ENCODE results near the gene HNRNPH2. TPM values are rescaled to one million over a fixed set of nuclear protein-coding genes. Genes with fewer than 3 reads are reported as not detected.

Gene HNRNPH2
- total and polyA plus RNA-seq, 9 of the 15 experiments (the other 6 are each of a cell fraction or from before 2014, with no cell fraction given) = 40.0 to 130 (median 60.3) TPM

- TF ChIP-seq GTF2E2 (tag; IDR thresholded peaks at IDR 0.05) = peak; percentile 93
- TF ChIP-seq EGR1 (conservative IDR thresholded peaks at IDR 0.05) = peak; percentile 36
- no peak for TF ChIP-seq ZNF695 (CRISPR knock-in tag; IDR thresholded peaks at IDR 0.05)
- TF ChIP-seq AFF1 (IDR thresholded peaks at IDR 0.05; ENCODE audit: low read depth in 1 of 2, partially characterized antibody in 2 of 2) = no peak
- TF ChIP-seq ZNF395 (CRISPR knock-in tag; IDR thresholded peaks at IDR 0.05) = no peak
- TF ChIP-seq NFATC3 (IDR thresholded peaks at IDR 0.05) = no peak
- no peak for TF ChIP-seq BHLHE40 (IDR thresholded peaks at IDR 0.05; ENCODE audit: low read length)
- no peak for TF ChIP-seq ERF (CRISPR knock-in tag; IDR thresholded peaks at IDR 0.05)
- peak; percentile 38 for TF ChIP-seq TEAD4 (IDR thresholded peaks at IDR 0.05; ENCODE audit: low read length)
- TF ChIP-seq TEAD4 (CRISPR knock-in tag; IDR thresholded peaks at IDR 0.05; ENCODE audit: borderline replicate concordance) = no peak
- no peak for TF ChIP-seq EWSR1 (IDR thresholded peaks at IDR 0.05; ENCODE audit: borderline replicate concordance, low read depth, partially characterized antibody)
- TF ChIP-seq JUN (IDR thresholded peaks at IDR 0.05; ENCODE audit: borderline replicate concordance, low read depth, low read length) = peak; percentile 3; the same call in 1 of the 2 replicates
- no peak for TF ChIP-seq JUN (CRISPR knock-in tag; IDR thresholded peaks at IDR 0.05; ENCODE audit: borderline replicate concordance)
- peak; percentile 83 for TF ChIP-seq CREM (IDR thresholded peaks at IDR 0.05; ENCODE audit: low read depth)
- TF ChIP-seq KAT7 (CRISPR knock-in tag; IDR thresholded peaks at IDR 0.05; ENCODE audit: borderline replicate concordance) = peak; percentile 27; the same call in 1 of the 2 replicates
- no peak for TF ChIP-seq CREB1 (IDR thresholded peaks at IDR 0.05)
- TF ChIP-seq CREB1 (CRISPR knock-in tag; IDR thresholded peaks at IDR 0.05) = peak; percentile 55; the same call in 1 of the 2 replicates
- TF ChIP-seq SIX5 (IDR thresholded peaks at IDR 0.05; ENCODE audit: borderline replicate concordance in 1 of 2, insufficient read depth in 1 of 2, low read depth in 1 of 2, low read length in 2 of 2) = no peak; a peak in 1 of 4 replicates
- no peak for TF ChIP-seq HMG20A (CRISPR knock-in tag; conservative IDR thresholded peaks at IDR 0.05)
These were observed 17.1 kb upstream of the HNRNPH2 start, which contains the start of gene RPL36A (continued) for GRCh38 chrX:101390664-101391525.

Data from K562 (cell line).